IPS-NIHi11 (cell line): Measurements from ENCODE around the gene DNAH6.

Experiments
- DNase-seq: peaks from one replicate; pipeline ENCODE4 v3.0.0; 2012; ENCODE audit warnings: mixed read lengths, low spot score

DNAH6 gene

GRCh38 chr2:84800194-84800805, 284.0 kb downstream of the DNAH6 start:
- no peak for DNase-seq

- no peak for DNase-seq
Observed at GRCh38 chr2:84801811-84802210, 285.5 kb downstream of the DNAH6 start.

- DNase-seq = no peak
Observed at GRCh38 chr2:84805250-84805958, 289.1 kb downstream of the DNAH6 start.

GRCh38 chr2:84807063-84807485, 290.8 kb downstream of the DNAH6 start:
- DNase-seq = peak; percentile 26

- no peak for DNase-seq
Observed at GRCh38 chr2:84808279-84808678, 292.0 kb downstream of the DNAH6 start.

- no peak for DNase-seq
Observed at GRCh38 chr2:84811839-84812431, 295.6 kb downstream of the DNAH6 start.

- DNase-seq = no peak
Observed at GRCh38 chr2:84815146-84815545, 298.8 kb downstream of the DNAH6 start.

GRCh38 chr2:84816426-84817026, 300.2 kb downstream of the DNAH6 start:
- no peak for DNase-seq

GRCh38 chr2:84817239-84817655, 300.9 kb downstream of the DNAH6 start:
- no peak for DNase-seq

GRCh38 chr2:84821806-84822205, 305.5 kb downstream of the DNAH6 start:
- no peak for DNase-seq

- DNase-seq = no peak
Observed at GRCh38 chr2:84823229-84823628, 306.9 kb downstream of the DNAH6 start.

- no peak for DNase-seq
Observed at GRCh38 chr2:84823788-84824187, 307.5 kb downstream of the DNAH6 start.

GRCh38 chr2:84827978-84828575, 311.8 kb downstream of the DNAH6 start:
- DNase-seq = no peak

GRCh38 chr2:84829693-84830092, 313.4 kb downstream of the DNAH6 start:
- DNase-seq = no peak

GRCh38 chr2:84830095-84830494, 313.8 kb downstream of the DNAH6 start:
- no peak for DNase-seq

- no peak for DNase-seq
Observed at GRCh38 chr2:84830758-84831500, 314.6 kb downstream of the DNAH6 start.

GRCh38 chr2:84832772-84833461, 316.6 kb downstream of the DNAH6 start:
- no peak for DNase-seq

GRCh38 chr2:84833481-84834150, 317.3 kb downstream of the DNAH6 start:
- DNase-seq = no peak

- DNase-seq = no peak
Observed at GRCh38 chr2:84836215-84836614, 319.9 kb downstream of the DNAH6 start.

GRCh38 chr2:84838434-84839145, 322.3 kb downstream of the DNAH6 start:
- DNase-seq = no peak
